Activated naive CD8-positive, alpha-beta T cell treated with anti-CD3 and anti-CD28 coated beads, Interleukin-2, amount 10 ng/mL, durations not matched to agents 7 days and 5 days (primary cell): ENCODE data around the gene UBTD2. TPM values are rescaled to one million over a fixed set of nuclear protein-coding genes. Genes with fewer than 3 reads are reported as not detected.
"Not testable (repeated sequence)": the region's sequence is repeated elsewhere in the genome, so short reads cannot be mapped to it uniquely, and the experiment has no call there.

Source experiments
- ATAC-seq: fragments of 150-1000 bp; cut with Tn5 transposase; one replicate; pipeline ENCODE4 v1.10.0; 2021; ENCODE audit warnings: low read depth, moderate library complexity
- POLR2A ChIA-PET: fragments of 350-600 bp; sonication (Branson Sonifier 250); formaldehyde crosslinking; loops from one replicate; lab custom pipeline; 2021; ENCODE audit warnings: antibody characterized with exemption; lab: Charles Lee
- DNase-seq: peaks from one replicate; pipeline ENCODE4 v3.0.0; 2021
- H3K27ac Mint-ChIP-seq: one replicate; pipeline ENCODE4 v1.8.0; 2022; ENCODE audit warnings: mild to moderate bottlenecking, mixed read lengths
- H3K27me3 Mint-ChIP-seq: one replicate; pipeline ENCODE4 v1.8.0; 2022; ENCODE audit warnings: mild to moderate bottlenecking, moderate library complexity, mixed read lengths
- H3K36me3 Mint-ChIP-seq: one replicate; pipeline ENCODE4 v1.8.0; 2021; ENCODE audit warnings: mild to moderate bottlenecking, mixed read lengths
- H3K4me1 Mint-ChIP-seq: one replicate; pipeline ENCODE4 v1.8.0; 2021; ENCODE audit warnings: mixed read lengths
- H3K4me3 Mint-ChIP-seq: one replicate; pipeline ENCODE4 v1.8.0; 2022; ENCODE audit warnings: mild to moderate bottlenecking, moderate library complexity, mixed read lengths
- H3K9me3 Mint-ChIP-seq: one replicate; pipeline ENCODE4 v1.8.0; 2021; ENCODE audit warnings: mixed read lengths
- total RNA-seq, 2 experiments: library from RNA; stranded (reverse); gene quantifications; one replicate each; pipeline ENCODE4 v1.2.3, GENCODE V29; 2021

UBTD2 gene
- total RNA-seq, 2 experiments from 2014 or later = 7.2 to 7.6 TPM

DNA sequence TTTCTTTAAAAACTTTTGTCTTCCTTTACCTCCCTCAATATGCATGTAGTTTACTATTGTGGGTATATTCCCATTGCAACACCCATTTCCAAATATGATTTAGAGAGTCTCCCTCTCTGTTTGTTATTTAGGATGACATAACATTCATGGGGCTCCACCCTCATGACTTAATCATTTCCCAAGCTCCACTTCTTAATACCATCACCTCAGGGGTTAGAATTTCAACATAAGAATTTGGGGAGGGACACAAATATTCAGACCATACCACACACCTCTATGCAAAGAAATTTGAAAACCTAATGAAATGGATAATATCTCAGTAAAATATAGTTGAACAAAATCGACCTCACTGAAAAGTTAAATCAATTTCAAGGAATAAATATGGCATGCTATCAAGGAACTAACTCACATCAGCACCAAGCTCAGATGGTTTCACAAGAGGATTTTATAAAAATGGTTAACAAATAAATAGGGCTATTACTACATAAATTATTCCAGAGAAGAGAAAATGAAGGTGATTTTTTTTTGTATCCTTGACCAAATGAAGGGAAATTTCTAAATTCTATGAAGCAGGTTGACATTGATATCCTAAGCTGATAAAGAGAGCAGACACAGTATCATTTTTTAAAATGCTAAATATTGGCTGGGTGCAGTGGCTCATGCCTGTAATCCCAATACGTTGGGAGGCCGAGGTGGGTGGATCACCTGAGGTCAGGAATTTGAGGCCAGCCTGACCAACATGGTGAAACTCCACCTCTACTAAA, 20.2 kb upstream of the UBTD2 start:
- POLR2A ChIA-PET = interaction anchor here (0.7 kb wide), 1 partner anchor 14 kb away, joined by 3 read pairs; no protein-coding TSS in a partner anchor
- Mint-ChIP-seq H3K27ac (no peak overlapping the region), H3K36me3 (no peaks in the 10 kb centered on the region), H3K4me1 (no peaks in the 10 kb centered on the region), H3K27me3 (peaks cover 13% of the 10 kb centered on the region), H3K4me3 (no peak overlapping the region), H3K9me3 (no peaks in the 10 kb centered on the region)
- DNase-seq = no peak
- no peak for ATAC-seq

- no peak for ATAC-seq
- POLR2A ChIA-PET = no interaction called here
- Mint-ChIP-seq H3K4me1 (no peaks in the 10 kb centered on the region), H3K9me3 (no peaks in the 10 kb centered on the region), H3K36me3 (no peaks in the 10 kb centered on the region), H3K27me3 (peaks cover 13% of the 10 kb centered on the region), H3K4me3 (no peak overlapping the region), H3K27ac (no peak overlapping the region)
- DNase-seq = no peak
These were observed 19.6 kb upstream of the UBTD2 start for GRCh38 chr5:172303162-172303561.

GRCh38 chr5:172302047-172302710, 18.6 kb upstream of the UBTD2 start:
- Mint-ChIP-seq H3K27ac (no peak overlapping the region), H3K4me3 (no peak overlapping the region), H3K27me3 (peaks cover 13% of the 10 kb centered on the region), H3K4me1 (no peaks in the 10 kb centered on the region), H3K36me3 (no peaks in the 10 kb centered on the region), H3K9me3 (no peaks in the 10 kb centered on the region)
- ATAC-seq = no peak
- POLR2A ChIA-PET = no interaction called here
- no peak for DNase-seq

GRCh38 chr5:172299916-172300439, 16.4 kb upstream of the UBTD2 start:
- Mint-ChIP-seq H3K4me3 (no peak overlapping the region), H3K27ac (no peak overlapping the region), H3K4me1 (no peaks in the 10 kb centered on the region), H3K9me3 (no peaks in the 10 kb centered on the region), H3K36me3 (no peaks in the 10 kb centered on the region), H3K27me3 (peaks cover 13% of the 10 kb centered on the region)
- no peak for ATAC-seq
- POLR2A ChIA-PET = no interaction called here
- DNase-seq = no peak

GRCh38 chr5:172294831-172295230, 11.3 kb upstream of the UBTD2 start:
- Mint-ChIP-seq H3K4me3 (no peak overlapping the region), H3K4me1 (peaks cover 2% of the 10 kb centered on the region), H3K27me3 (peaks cover 14% of the 10 kb centered on the region), H3K27ac (no peak overlapping the region), H3K9me3 (no peaks in the 10 kb centered on the region), H3K36me3 (no peaks in the 10 kb centered on the region)
- POLR2A ChIA-PET = no interaction called here
- ATAC-seq (no peak), DNase-seq (no peak)

GRCh38 chr5:172293745-172294342, 10.3 kb upstream of the UBTD2 start:
- POLR2A ChIA-PET = interaction anchor here (1.1 kb wide), 1 partner anchor 11 kb away, joined by 5 read pairs; the partner anchor contains the start of gene UBTD2
- Mint-ChIP-seq H3K36me3 (no peaks in the 10 kb centered on the region), H3K27me3 (peaks cover 14% of the 10 kb centered on the region), H3K4me3 (no peak overlapping the region), H3K9me3 (no peaks in the 10 kb centered on the region), H3K4me1 (peaks cover 2% of the 10 kb centered on the region), H3K27ac (no peak overlapping the region)
- ATAC-seq (no peak), DNase-seq (no peak)

DNA sequence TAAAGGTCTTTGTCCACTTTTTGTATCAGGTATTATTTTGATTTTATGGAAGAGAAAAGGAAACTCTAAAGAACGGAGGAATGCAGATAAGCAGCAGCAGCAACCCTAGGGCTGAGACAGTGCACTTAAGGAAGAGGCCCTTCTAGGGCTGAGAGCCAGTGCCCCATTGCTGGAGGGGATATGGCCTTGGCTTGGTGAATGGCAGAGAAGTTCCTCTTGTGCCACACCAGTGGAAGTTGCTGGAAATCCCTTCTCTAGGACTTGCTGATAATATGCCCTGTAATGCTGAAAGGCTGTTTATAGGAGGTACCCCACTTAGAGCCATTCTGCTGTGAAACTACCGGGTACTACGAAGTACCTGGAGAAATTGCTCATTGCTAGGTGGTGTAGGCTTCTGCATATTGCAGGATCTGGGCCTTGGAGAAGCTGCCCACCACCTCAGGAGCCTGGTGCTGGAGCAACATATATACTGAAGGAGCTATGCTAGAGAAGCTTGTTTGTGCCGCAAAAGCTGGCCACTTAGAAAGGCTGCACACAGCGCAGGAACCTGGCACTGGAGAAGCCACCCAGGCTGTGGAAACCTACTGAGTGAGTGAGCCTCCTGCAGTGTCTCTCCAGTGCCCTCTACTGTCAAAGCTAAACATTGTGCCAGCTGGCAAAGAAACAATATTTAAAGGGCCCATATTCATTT, 9.6 kb upstream of the UBTD2 start:
- Mint-ChIP-seq H3K27ac (no peak overlapping the region), H3K4me3 (no peak overlapping the region), H3K4me1 (peaks cover 2% of the 10 kb centered on the region), H3K9me3 (no peaks in the 10 kb centered on the region), H3K27me3 (peaks cover 14% of the 10 kb centered on the region), H3K36me3 (no peaks in the 10 kb centered on the region)
- ATAC-seq = peak; percentile 98
- POLR2A ChIA-PET = interaction anchor here (1.1 kb wide), 1 partner anchor 10 kb away, joined by 5 read pairs; the partner anchor contains the start of gene UBTD2
- DNase-seq = peak; percentile 49

DNA sequence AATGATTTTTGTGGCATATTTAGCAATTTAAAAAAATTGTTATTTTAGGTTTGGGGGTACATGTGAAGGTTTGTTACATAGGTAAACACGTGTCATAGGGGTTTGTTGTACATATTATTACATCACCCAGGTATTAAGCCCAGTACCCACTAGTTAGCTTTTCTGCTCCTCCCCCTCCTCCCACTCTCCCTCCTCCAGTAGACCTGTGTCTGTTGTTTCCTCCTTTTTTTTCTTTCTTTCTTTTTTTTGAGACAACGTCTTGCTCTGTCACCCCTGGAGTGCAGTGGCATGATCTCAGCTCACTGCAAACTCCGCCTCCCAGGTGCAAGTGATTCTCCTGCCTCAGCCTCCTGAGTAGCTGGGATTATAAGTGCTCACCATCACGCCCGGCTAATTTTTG, 8.3 kb upstream of the UBTD2 start:
- H3K27ac Mint-ChIP-seq = not testable (repeated sequence)

GRCh38 chr5:172288465-172288864, 4.9 kb upstream of the UBTD2 start:
- no peak for ATAC-seq
- peaks cover 22% of the 10 kb centered on the region for H3K27me3 Mint-ChIP-seq
- POLR2A ChIA-PET = interaction anchor here (0.7 kb wide), 1 partner anchor 133 kb away, joined by 5 read pairs; no protein-coding TSS in a partner anchor

More for the DNA sequence above, 8.3 kb upstream of the UBTD2 start:
- not testable (repeated sequence) for ATAC-seq, H3K4me3 Mint-ChIP-seq, H3K36me3 Mint-ChIP-seq, DNase-seq, H3K9me3 Mint-ChIP-seq, H3K4me1 Mint-ChIP-seq
- POLR2A ChIA-PET = interaction anchor here (0.7 to 1.6 kb wide), 3 partner anchors 93 to 653 kb away, joined by 3 to 4 read pairs (median 4); no protein-coding TSS in a partner anchor
- peaks cover 13% of the 10 kb centered on the region for H3K27me3 Mint-ChIP-seq

DNA sequence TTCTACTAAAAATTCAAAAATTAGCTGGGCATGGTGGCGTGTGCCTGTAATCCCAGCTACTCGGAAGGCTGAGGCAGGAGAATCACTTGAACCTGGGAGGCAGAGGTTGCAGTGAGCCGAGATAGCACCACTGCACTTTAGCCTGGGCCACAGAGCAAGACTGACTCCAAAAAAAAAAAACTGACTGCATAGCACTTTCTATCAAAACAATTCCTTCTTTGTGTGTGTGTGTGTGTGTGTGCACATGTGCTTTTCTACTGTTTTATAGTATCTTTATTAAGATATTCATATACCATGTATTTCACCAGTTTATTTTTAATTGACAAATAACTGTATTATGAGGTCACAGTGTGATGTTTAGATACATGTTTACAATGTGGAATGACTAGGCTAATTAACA, 3.6 kb upstream of the UBTD2 start:
- POLR2A ChIA-PET, DNase-seq, H3K36me3 Mint-ChIP-seq, H3K4me1 Mint-ChIP-seq, H3K9me3 Mint-ChIP-seq, H3K4me3 Mint-ChIP-seq, H3K27ac Mint-ChIP-seq, ATAC-seq: not testable (repeated sequence)
- peaks cover 21% of the 10 kb centered on the region for H3K27me3 Mint-ChIP-seq

More at GRCh38 chr5:172288465-172288864, 4.9 kb upstream of the UBTD2 start:
- DNase-seq = no peak
- Mint-ChIP-seq H3K36me3 (no peaks in the 10 kb centered on the region), H3K4me1 (peaks cover 6% of the 10 kb centered on the region), H3K9me3 (no peaks in the 10 kb centered on the region), H3K4me3 (no peak overlapping the region), H3K27ac (no peak overlapping the region)

- H3K27ac Mint-ChIP-seq = no peak overlapping the region
- peaks cover 16% of the 10 kb centered on the region for H3K4me1 Mint-ChIP-seq
- no peaks in the 10 kb centered on the region for H3K9me3 Mint-ChIP-seq
- peaks cover 17% of the 10 kb centered on the region for H3K27me3 Mint-ChIP-seq
- POLR2A ChIA-PET = interaction anchor here (0.6 to 1.1 kb wide), 2 partner anchors 88 to 110 kb away, joined by 5 to 6 read pairs; no protein-coding TSS in a partner anchor
- no peak for ATAC-seq
- peaks cover 3% of the 10 kb centered on the region for H3K36me3 Mint-ChIP-seq
- no peak for DNase-seq
- peak overlapping the region; percentile 82 for H3K4me3 Mint-ChIP-seq
These were observed 1.9 kb upstream of the UBTD2 start for GRCh38 chr5:172285226-172286143.

DNA sequence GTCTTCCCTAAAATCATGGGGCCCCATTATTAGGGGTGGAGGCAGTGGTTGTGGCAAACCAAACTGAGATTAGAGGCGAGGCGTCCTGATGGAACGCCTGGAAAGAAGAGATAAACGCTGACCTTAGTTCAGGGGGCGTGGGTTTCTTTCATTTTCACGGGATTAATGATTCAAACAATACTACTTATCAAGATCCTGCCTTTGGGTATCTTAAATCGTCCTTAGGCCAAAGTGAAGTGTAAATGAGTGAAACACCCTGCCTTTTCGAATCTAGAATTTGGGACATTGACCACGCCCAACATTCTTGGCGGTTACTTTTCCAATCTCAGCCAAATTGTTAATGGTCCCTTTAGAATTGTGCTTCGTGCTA, 1.0 kb upstream of the UBTD2 start:
- peak overlapping the region; percentile 71 for H3K27ac Mint-ChIP-seq
- DNase-seq = no peak
- POLR2A ChIA-PET = interaction anchor here (0.6 to 1.1 kb wide), 2 partner anchors 87 to 109 kb away, joined by 5 to 6 read pairs; no protein-coding TSS in a partner anchor

More for the DNA sequence above, 1.0 kb upstream of the UBTD2 start:
- H3K4me1 Mint-ChIP-seq = peaks cover 16% of the 10 kb centered on the region
- H3K9me3 Mint-ChIP-seq = no peaks in the 10 kb centered on the region
- H3K4me3 Mint-ChIP-seq = peak overlapping the region; percentile 82
- H3K27me3 Mint-ChIP-seq = peaks cover 13% of the 10 kb centered on the region
- ATAC-seq = no peak
- H3K36me3 Mint-ChIP-seq = peaks cover 3% of the 10 kb centered on the region
